ENCODE results near the gene UCK1.

DNA sequence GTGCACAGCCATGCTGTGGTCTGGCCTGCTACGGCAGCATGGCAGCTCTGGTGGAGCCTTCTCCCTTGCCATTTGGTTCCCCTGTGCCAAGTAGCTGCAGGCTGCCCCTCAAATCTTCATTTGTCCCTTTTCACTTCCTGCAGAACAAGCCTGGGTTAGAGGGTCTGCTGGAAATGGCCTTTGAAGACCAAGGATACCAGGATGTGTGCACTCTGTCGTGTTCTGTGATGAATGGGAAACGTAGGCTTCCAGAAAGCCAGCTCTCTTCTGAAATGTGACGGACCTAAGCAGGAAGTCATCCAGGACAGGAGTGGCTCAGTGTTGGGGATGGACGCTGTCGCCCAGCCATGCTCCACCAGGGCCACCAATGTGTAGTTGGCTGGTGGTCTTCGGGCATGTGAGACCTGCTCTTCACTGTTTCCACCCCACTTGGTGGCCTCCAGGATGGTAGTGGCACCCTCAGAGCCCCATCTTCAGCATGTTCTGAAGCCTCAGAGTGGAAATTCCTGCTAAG, 31.8 kb downstream of the UCK1 start:
- TF ChIP-seq, protein P1, sequence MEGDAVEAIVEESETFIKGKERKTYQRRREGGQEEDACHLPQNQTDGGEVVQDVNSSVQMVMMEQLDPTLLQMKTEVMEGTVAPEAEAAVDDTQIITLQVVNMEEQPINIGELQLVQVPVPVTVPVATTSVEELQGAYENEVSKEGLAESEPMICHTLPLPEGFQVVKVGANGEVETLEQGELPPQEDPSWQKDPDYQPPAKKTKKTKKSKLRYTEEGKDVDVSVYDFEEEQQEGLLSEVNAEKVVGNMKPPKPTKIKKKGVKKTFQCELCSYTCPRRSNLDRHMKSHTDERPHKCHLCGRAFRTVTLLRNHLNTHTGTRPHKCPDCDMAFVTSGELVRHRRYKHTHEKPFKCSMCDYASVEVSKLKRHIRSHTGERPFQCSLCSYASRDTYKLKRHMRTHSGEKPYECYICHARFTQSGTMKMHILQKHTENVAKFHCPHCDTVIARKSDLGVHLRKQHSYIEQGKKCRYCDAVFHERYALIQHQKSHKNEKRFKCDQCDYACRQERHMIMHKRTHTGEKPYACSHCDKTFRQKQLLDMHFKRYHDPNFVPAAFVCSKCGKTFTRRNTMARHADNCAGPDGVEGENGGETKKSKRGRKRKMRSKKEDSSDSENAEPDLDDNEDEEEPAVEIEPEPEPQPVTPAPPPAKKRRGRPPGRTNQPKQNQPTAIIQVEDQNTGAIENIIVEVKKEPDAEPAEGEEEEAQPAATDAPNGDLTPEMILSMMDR (IDR thresholded peaks at IDR 0.05; ENCODE audit: low read length), result no peak
- no peak for TF ChIP-seq EZH2 (IDR thresholded peaks at IDR 0.05; ENCODE audit: borderline replicate concordance, low read length)
